Measurements from ENCODE around the gene PRSS33.

PRSS33 gene

DNA sequence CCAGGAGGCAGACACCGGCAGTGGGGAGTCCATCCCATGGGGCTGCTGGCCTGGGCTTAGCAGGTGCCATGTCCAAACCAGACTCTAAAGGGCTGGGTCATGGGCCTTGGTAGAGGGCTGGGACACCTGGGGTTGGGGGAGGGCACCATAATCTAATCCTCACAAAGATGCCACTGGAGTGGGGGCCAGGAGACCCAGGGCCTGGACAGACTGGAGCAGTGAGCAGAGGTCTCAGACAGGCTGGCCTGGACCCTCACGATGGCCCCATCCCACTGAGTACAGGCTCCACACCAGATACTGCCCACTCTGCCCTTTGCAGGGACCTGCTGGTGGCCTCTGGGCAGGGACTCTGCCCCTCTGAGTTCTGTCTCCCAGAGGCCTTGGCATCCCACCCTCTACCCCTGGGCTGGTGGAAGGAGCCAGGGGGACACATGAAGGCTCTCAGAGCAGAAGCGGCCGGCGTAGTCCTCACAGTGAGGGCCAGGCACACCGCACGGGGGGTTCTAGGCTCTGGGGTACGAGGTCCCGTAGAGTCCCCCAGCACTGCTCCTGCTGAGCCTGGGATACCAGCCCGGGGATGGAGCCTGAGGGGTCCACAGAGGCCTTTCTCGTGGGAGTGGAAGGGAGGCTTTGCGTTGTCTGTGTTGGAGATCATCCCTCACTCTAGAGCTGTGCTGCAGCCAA lies 44.9 kb downstream of the PRSS33 start:
- Mint-ChIP-seq H3K27ac (no peak overlapping the region), H3K4me1 (ENCODE audit: low read depth) (no peaks in the 10 kb centered on the region), H3K27me3 (no peaks in the 10 kb centered on the region), H3K36me3 (ENCODE audit: low read depth) (no peaks in the 10 kb centered on the region), H3K9me3 (no peaks in the 10 kb centered on the region), H3K4me3 (no peak overlapping the region)
- DNase-seq: no peak

GRCh38 chr16:2741168-2741567 lies 46.2 kb downstream of the PRSS33 start:
- Mint-ChIP-seq H3K36me3 (ENCODE audit: low read depth) (no peaks in the 10 kb centered on the region), H3K4me1 (ENCODE audit: low read depth) (no peaks in the 10 kb centered on the region), H3K27me3 (no peaks in the 10 kb centered on the region), H3K4me3 (no peak overlapping the region), H3K9me3 (no peaks in the 10 kb centered on the region), H3K27ac (no peak overlapping the region)
- no peak for DNase-seq

DNA sequence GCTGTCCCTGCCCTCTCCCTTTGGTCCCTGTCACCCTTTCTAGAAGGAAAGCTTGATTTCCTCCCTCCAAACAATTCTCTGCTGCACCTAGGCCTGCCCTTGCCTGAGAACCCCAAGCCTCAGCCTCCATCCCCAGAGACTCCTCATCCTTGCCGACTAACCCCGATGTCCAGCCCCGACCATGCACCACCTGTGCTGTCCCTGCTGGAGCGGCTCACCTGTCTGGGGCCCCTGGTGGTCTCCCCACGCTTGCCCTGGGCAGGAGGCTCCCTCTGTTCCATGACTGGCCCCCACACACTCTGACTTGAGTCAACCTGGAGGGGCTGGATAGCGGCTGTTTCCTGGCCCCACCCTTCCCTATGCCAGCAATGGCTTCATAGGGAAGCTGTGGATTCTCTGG lies 46.9 kb downstream of the PRSS33 start:
- no peaks in the 10 kb centered on the region for H3K4me1 Mint-ChIP-seq (ENCODE audit: low read depth)
- DNase-seq: no peak
- no peaks in the 10 kb centered on the region for H3K9me3 Mint-ChIP-seq
- H3K36me3 Mint-ChIP-seq (ENCODE audit: low read depth): no peaks in the 10 kb centered on the region
- H3K4me3 Mint-ChIP-seq: no peak overlapping the region
- no peaks in the 10 kb centered on the region for H3K27me3 Mint-ChIP-seq
- no peak overlapping the region for H3K27ac Mint-ChIP-seq

DNA sequence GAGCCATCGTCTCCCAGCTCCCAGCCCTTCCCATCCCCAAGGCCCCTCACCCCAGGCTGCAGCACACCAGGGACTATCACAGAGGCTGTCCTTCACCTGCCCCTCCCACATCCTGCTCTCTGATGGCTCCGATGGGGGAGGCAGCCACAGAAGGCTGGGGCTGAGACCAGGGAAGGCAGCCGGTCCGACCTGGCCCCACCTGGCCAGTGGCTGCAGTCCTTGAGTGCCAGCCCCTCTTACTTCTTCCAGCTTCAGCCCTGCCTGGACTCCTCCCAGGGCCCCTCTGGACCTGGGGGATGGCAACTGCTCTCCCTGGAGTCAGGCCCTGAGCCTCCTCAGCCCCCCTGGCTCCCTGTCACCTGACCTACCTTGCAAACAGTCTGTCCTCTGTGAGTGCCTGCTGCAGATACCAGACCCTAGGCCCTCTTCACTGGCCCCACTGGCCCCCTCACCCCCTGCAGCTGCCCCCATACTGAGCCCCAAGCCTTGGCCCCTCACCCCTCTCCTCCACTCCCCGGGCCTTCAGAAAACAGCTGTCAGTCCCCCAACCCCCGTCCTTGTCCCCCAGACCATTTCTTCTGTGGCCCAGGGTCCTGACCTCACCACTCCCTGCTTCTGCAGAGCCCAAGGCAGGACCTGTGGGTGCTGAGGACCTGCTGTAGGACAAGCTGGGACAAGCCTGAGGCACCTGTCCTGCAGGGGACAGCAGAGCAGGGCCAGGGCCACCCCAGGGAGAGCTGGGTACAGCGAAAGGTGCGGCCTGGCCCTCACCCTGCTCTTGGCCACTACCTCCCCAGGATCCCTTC lies 47.5 kb downstream of the PRSS33 start:
- Mint-ChIP-seq H3K27ac (no peak overlapping the region), H3K36me3 (ENCODE audit: low read depth) (no peaks in the 10 kb centered on the region), H3K27me3 (no peaks in the 10 kb centered on the region), H3K9me3 (no peaks in the 10 kb centered on the region), H3K4me3 (no peak overlapping the region), H3K4me1 (ENCODE audit: low read depth) (no peaks in the 10 kb centered on the region)
- DNase-seq: no peak

GRCh38 chr16:2738615-2739014 lies 48.7 kb downstream of the PRSS33 start:
- Mint-ChIP-seq H3K4me1 (ENCODE audit: low read depth) (no peaks in the 10 kb centered on the region), H3K27ac (no peak overlapping the region), H3K9me3 (no peaks in the 10 kb centered on the region), H3K4me3 (no peak overlapping the region), H3K36me3 (ENCODE audit: low read depth) (no peaks in the 10 kb centered on the region), H3K27me3 (no peaks in the 10 kb centered on the region)
- DNase-seq: no peak

- Mint-ChIP-seq H3K4me1 (ENCODE audit: low read depth) (no peaks in the 10 kb centered on the region), H3K36me3 (ENCODE audit: low read depth) (no peaks in the 10 kb centered on the region), H3K4me3 (no peak overlapping the region), H3K27me3 (no peaks in the 10 kb centered on the region), H3K9me3 (no peaks in the 10 kb centered on the region), H3K27ac (no peak overlapping the region)
- DNase-seq: no peak
These were observed 49.4 kb downstream of the PRSS33 start for GRCh38 chr16:2737895-2738418.

- H3K27me3 Mint-ChIP-seq: no peaks in the 10 kb centered on the region
- no peak for DNase-seq
- H3K9me3 Mint-ChIP-seq: no peaks in the 10 kb centered on the region
- H3K27ac Mint-ChIP-seq: no peak overlapping the region
- H3K4me1 Mint-ChIP-seq (ENCODE audit: low read depth): no peaks in the 10 kb centered on the region
- no peaks in the 10 kb centered on the region for H3K36me3 Mint-ChIP-seq (ENCODE audit: low read depth)
- no peak overlapping the region for H3K4me3 Mint-ChIP-seq
These were observed 50.1 kb downstream of the PRSS33 start for GRCh38 chr16:2737238-2737605.

- Mint-ChIP-seq H3K36me3 (ENCODE audit: low read depth) (no peaks in the 10 kb centered on the region), H3K9me3 (no peaks in the 10 kb centered on the region), H3K4me3 (no peak overlapping the region), H3K27me3 (no peaks in the 10 kb centered on the region), H3K27ac (no peak overlapping the region), H3K4me1 (ENCODE audit: low read depth) (no peaks in the 10 kb centered on the region)
- no peak for DNase-seq
These were observed 50.7 kb downstream of the PRSS33 start for GRCh38 chr16:2736476-2737237.

DNA sequence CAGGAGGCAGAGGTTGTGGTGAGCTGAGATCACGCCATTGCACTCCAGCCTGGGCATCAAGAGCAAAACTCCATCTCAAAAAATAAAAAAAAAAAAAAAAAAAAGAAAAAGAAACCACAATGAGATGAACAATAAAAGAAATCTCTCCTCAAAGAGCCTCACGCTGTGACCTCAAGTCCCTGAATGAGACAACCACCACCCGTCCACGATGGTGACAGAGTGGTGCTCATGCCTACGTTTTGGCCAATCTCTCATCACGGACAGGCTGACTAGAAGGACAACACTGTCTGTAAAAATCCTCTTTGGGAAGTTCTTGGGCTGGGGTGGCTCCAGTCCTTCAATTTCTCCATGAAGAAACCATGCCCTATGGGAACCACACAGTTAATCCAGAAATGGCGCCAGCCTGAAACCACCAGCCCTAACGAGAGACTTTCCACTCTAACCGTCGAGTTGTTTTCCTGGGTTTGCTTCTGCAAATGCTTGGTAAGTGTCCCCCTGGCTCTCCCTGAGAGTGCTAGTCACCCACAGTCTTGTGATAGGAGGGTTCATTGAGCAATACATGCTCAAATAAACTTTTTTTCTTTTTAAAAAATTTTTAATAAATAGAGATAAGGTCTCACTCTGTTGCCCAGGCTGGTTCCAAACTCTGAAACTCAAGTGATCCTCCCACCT lies 52.4 kb downstream of the PRSS33 start:
- Mint-ChIP-seq H3K4me3 (no peak overlapping the region), H3K36me3 (ENCODE audit: low read depth) (no peaks in the 10 kb centered on the region), H3K9me3 (no peaks in the 10 kb centered on the region), H3K4me1 (ENCODE audit: low read depth) (no peaks in the 10 kb centered on the region), H3K27ac (no peak overlapping the region), H3K27me3 (no peaks in the 10 kb centered on the region)
- no peak for DNase-seq
